ENCODE measurements around the gene LIPM.

Gene LIPM

GRCh38 chr10:88850712-88851111 lies 48.2 kb downstream of the LIPM start:
- DNase-seq (ENCODE audit: low read depth) = no peak
- H3K4me3 ChIP-seq (ENCODE audit: low read length) = no peak overlapping the region
- no peak for TF ChIP-seq CTCF (conservative IDR thresholded peaks at IDR 0.05; ENCODE audit: low read length)

GRCh38 chr10:88851706-88852105 lies 49.2 kb downstream of the LIPM start, which contains the start of gene ANKRD22:
TSS of gene ANKRD22 (minus strand) at chr10:88851844. CDS start at chr10:88851607, 237 bp downstream.
- no peak within 1 kb of the TSS for H3K4me3 ChIP-seq (ENCODE audit: low read length)
- DNase-seq (ENCODE audit: low read depth) = peak; percentile 42
- TF ChIP-seq CTCF (conservative IDR thresholded peaks at IDR 0.05; ENCODE audit: low read length) = no peak

GRCh38 chr10:88852327-88852726 lies 49.8 kb downstream of the LIPM start:
- H3K4me3 ChIP-seq (ENCODE audit: low read length) = no peak overlapping the region
- no peak for DNase-seq (ENCODE audit: low read depth)
- TF ChIP-seq CTCF (conservative IDR thresholded peaks at IDR 0.05; ENCODE audit: low read length) = no peak

GRCh38 chr10:88853155-88853881 lies 50.8 kb downstream of the LIPM start:
- no peak for TF ChIP-seq CTCF (conservative IDR thresholded peaks at IDR 0.05; ENCODE audit: low read length)

GRCh38 chr10:88854684-88855083 lies 52.2 kb downstream of the LIPM start:
- H3K4me3 ChIP-seq (ENCODE audit: low read length) = no peak overlapping the region
- DNase-seq (ENCODE audit: low read depth) = no peak
- TF ChIP-seq CTCF (conservative IDR thresholded peaks at IDR 0.05; ENCODE audit: low read length) = no peak

More at GRCh38 chr10:88853155-88853881, 50.8 kb downstream of the LIPM start:
- DNase-seq (ENCODE audit: low read depth) = no peak
- H3K4me3 ChIP-seq (ENCODE audit: low read length) = no peak overlapping the region

GRCh38 chr10:88857831-88858230 lies 55.3 kb downstream of the LIPM start:
- H3K4me3 ChIP-seq (ENCODE audit: low read length) = no peak overlapping the region
- DNase-seq (ENCODE audit: low read depth) = no peak
- TF ChIP-seq CTCF (conservative IDR thresholded peaks at IDR 0.05; ENCODE audit: low read length) = no peak

- TF ChIP-seq CTCF (conservative IDR thresholded peaks at IDR 0.05; ENCODE audit: low read length) = no peak
- H3K4me3 ChIP-seq (ENCODE audit: low read length) = no peak overlapping the region
- no peak for DNase-seq (ENCODE audit: low read depth)
Observed at GRCh38 chr10:88858491-88858890, 56.0 kb downstream of the LIPM start.

Data from AG10803 (cell line).